PFSK-1 (cell line): Measurements from ENCODE around the gene PRKAG2.

Experiments
- POLR2AphosphoS5 ChIP-seq: IDR thresholded peaks from 2 replicates; pipeline ENCODE4 v1.6.1; 2012; ENCODE audit warnings: low read depth, mild to moderate bottlenecking, control low read depth, low read length, moderate library complexity
- TAF1 ChIP-seq: IDR thresholded peaks from 2 replicates; pipeline ENCODE4 v1.6.1; 2012; ENCODE audit warnings: low read length, control low read depth, borderline replicate concordance; ENCODE audit not compliant: insufficient read depth
- TF ChIP-seq, protein P1 (sequence below), 2 experiments: IDR thresholded peaks; 2 replicates each; pipeline versions ENCODE4 v1.6.1 to v1.8.0; 2011 to 2012; ENCODE audit warnings: low read depth in 2 of 2, low read length in 2 of 2, control low read depth in 1 of 2, inconsistent platforms in 1 of 2, mild to moderate bottlenecking in 1 of 2, moderate library complexity in 1 of 2; ENCODE audit not compliant: insufficient read depth in 1 of 2

DNA sequence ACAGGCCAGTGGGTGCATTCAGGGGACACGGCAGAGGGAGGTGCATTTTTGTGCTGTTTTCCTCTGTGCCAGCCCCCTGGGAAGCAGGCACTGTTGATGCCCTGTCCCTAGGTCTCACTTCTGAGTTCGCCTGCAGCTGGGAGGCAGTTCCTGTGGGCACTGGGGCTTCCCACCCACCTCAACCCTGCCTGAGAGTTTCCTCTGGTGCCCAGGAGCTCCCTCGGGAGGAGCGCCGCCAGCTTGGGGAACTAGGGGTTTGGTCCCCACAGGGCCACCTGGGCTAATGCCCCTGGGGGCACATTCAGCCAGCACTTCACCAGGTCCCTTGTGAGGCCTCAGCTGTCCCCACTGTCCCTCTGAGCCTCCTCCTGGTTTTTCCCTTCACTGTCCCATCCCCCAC is 179.0 kb downstream of the PRKAG2 start:
- TF ChIP-seq POLR2AphosphoS5 (no peak), TAF1 (no peak)
- TF ChIP-seq, protein P1, sequence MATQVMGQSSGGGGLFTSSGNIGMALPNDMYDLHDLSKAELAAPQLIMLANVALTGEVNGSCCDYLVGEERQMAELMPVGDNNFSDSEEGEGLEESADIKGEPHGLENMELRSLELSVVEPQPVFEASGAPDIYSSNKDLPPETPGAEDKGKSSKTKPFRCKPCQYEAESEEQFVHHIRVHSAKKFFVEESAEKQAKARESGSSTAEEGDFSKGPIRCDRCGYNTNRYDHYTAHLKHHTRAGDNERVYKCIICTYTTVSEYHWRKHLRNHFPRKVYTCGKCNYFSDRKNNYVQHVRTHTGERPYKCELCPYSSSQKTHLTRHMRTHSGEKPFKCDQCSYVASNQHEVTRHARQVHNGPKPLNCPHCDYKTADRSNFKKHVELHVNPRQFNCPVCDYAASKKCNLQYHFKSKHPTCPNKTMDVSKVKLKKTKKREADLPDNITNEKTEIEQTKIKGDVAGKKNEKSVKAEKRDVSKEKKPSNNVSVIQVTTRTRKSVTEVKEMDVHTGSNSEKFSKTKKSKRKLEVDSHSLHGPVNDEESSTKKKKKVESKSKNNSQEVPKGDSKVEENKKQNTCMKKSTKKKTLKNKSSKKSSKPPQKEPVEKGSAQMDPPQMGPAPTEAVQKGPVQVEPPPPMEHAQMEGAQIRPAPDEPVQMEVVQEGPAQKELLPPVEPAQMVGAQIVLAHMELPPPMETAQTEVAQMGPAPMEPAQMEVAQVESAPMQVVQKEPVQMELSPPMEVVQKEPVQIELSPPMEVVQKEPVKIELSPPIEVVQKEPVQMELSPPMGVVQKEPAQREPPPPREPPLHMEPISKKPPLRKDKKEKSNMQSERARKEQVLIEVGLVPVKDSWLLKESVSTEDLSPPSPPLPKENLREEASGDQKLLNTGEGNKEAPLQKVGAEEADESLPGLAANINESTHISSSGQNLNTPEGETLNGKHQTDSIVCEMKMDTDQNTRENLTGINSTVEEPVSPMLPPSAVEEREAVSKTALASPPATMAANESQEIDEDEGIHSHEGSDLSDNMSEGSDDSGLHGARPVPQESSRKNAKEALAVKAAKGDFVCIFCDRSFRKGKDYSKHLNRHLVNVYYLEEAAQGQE (IDR thresholded peaks at IDR 0.05; ENCODE audit: insufficient read depth in 1 of 2, low read depth in 2 of 2, low read length in 2 of 2): no peak
